ENCODE data around the gene DNAH6.

DNAH6 gene

GRCh38 chr2:84797271-84797670 lies 281.0 kb downstream of the DNAH6 start:
- DNase-seq (ENCODE audit: low read depth in 2 of 2) = no peak

GRCh38 chr2:84799772-84800171 lies 283.5 kb downstream of the DNAH6 start:
- no peak for DNase-seq (ENCODE audit: low read depth in 2 of 2)

- no peak for DNase-seq (ENCODE audit: low read depth in 2 of 2)
Observed at GRCh38 chr2:84800194-84800805, 284.0 kb downstream of the DNAH6 start.

GRCh38 chr2:84801811-84802210 lies 285.5 kb downstream of the DNAH6 start:
- DNase-seq (ENCODE audit: low read depth in 2 of 2) = no peak

GRCh38 chr2:84805250-84805958 lies 289.1 kb downstream of the DNAH6 start:
- DNase-seq (ENCODE audit: low read depth in 2 of 2) = no peak

GRCh38 chr2:84807063-84807485 lies 290.8 kb downstream of the DNAH6 start:
- no peak for DNase-seq (ENCODE audit: low read depth in 2 of 2)

- no peak for DNase-seq (ENCODE audit: low read depth in 2 of 2)
Observed at GRCh38 chr2:84808279-84808678, 292.0 kb downstream of the DNAH6 start.

GRCh38 chr2:84811839-84812431 lies 295.6 kb downstream of the DNAH6 start:
- DNase-seq (ENCODE audit: low read depth in 2 of 2) = no peak

GRCh38 chr2:84815146-84815545 lies 298.8 kb downstream of the DNAH6 start:
- no peak for DNase-seq (ENCODE audit: low read depth in 2 of 2)

GRCh38 chr2:84816426-84817026 lies 300.2 kb downstream of the DNAH6 start:
- no peak for DNase-seq (ENCODE audit: low read depth in 2 of 2)

- no peak for DNase-seq (ENCODE audit: low read depth in 2 of 2)
Observed at GRCh38 chr2:84817239-84817655, 300.9 kb downstream of the DNAH6 start.

- no peak for DNase-seq (ENCODE audit: low read depth in 2 of 2)
Observed at GRCh38 chr2:84821806-84822205, 305.5 kb downstream of the DNAH6 start.

- no peak for DNase-seq (ENCODE audit: low read depth in 2 of 2)
Observed at GRCh38 chr2:84823229-84823628, 306.9 kb downstream of the DNAH6 start.

- DNase-seq (ENCODE audit: low read depth in 2 of 2) = no peak
Observed at GRCh38 chr2:84823788-84824187, 307.5 kb downstream of the DNAH6 start.

GRCh38 chr2:84827978-84828575 lies 311.8 kb downstream of the DNAH6 start:
- DNase-seq (ENCODE audit: low read depth in 2 of 2) = no peak

- DNase-seq (ENCODE audit: low read depth in 2 of 2) = no peak
Observed at GRCh38 chr2:84829693-84830092, 313.4 kb downstream of the DNAH6 start.

- DNase-seq (ENCODE audit: low read depth in 2 of 2) = no peak
Observed at GRCh38 chr2:84830095-84830494, 313.8 kb downstream of the DNAH6 start.

GRCh38 chr2:84830758-84831500 lies 314.6 kb downstream of the DNAH6 start:
- DNase-seq (ENCODE audit: low read depth in 2 of 2) = no peak

GRCh38 chr2:84832772-84833461 lies 316.6 kb downstream of the DNAH6 start:
- no peak for DNase-seq (ENCODE audit: low read depth in 2 of 2)

- no peak for DNase-seq (ENCODE audit: low read depth in 2 of 2)
Observed at GRCh38 chr2:84833481-84834150, 317.3 kb downstream of the DNAH6 start.

Measured in stimulated activated CD4-positive, alpha-beta T cell treated with anti-CD3 and anti-CD28 coated beads, Interleukin-12 subunit alpha, Interleukin-12 subunit beta, amount 100 ng/mL, for 24 hours (primary cell).